Uterus (tissue), 2 donors: ENCODE data around the gene SLC7A7.

ENCODE experiments used
- CTCF ChIP-seq, 4 experiments: fragments of 200-600 bp in 2 of 4; fragments of 450-650 bp in 2 of 4; sonication (generic) in 2 of 4; IDR thresholded peaks; one replicate each; pipeline ENCODE4 v1.5.1; 2016 to 2019; ENCODE audit warnings: antibody characterized with exemption in 4 of 4, mild to moderate bottlenecking in 2 of 4, moderate library complexity in 1 of 4
- POLR2A ChIP-seq, 2 donors: fragments of 450-650 bp; IDR thresholded peaks; one replicate each; pipeline ENCODE4 v1.6.1; 2016; ENCODE audit warnings: antibody characterized with exemption in 2 of 2, mild to moderate bottlenecking in 1 of 2, moderate library complexity in 1 of 2

- peak; percentile 68 to 99 (median 97) for TF ChIP-seq CTCF (IDR thresholded peaks at IDR 0.05)
- peak in 1 of 2 donors; percentile 39 for TF ChIP-seq POLR2A (IDR thresholded peaks at IDR 0.05)
Measured at GRCh38 chr14:22852940-22853767, 37.9 kb upstream of the SLC7A7 start.
